Right ventricle myocardium superior (tissue), 1 donor: Measurements from ENCODE around the gene SERTAD4. TPM values are rescaled to one million over a fixed set of nuclear protein-coding genes. Genes with fewer than 3 reads are reported as not detected.
A peak's percentile ranks its signal among the peaks of the same experiment; 100 is the strongest.
"Not testable (repeated sequence)": the region's sequence is repeated elsewhere in the genome, so short reads cannot be mapped to it uniquely, and the experiment has no call there.

ENCODE experiments used
- ATAC-seq: fragments of 200-7000 bp; cut with Tn5 transposase; one replicate; pipeline ENCODE4 v1.9.1; 2020; ENCODE audit warnings: mild to moderate bottlenecking; ENCODE audit not compliant: poor library complexity
- DNase-seq: peaks from one replicate; pipeline ENCODE4 v3.0.0-alpha.2; 2020
- intact Hi-C: fragments of 100-400 bp; cut with DNase I; formaldehyde crosslinking; loops from one replicate; pipeline ENCODE4 v1.11.2; 2022
- total RNA-seq: library from RNA; stranded (reverse); fragmentation: NEBNext Ultra II Directional; extraction: Animal tissue kit (Norgen Biotek cat#: 25700); gene quantifications from one replicate; pipeline ENCODE4 v1.2.1, GENCODE V29; 2021
- donor health status: DM: no; HTN: yes; CAD: no; lungs with severe emphysema.

Gene SERTAD4
- total RNA-seq, 1 donor from 2014 or later: 4.7 TPM

GRCh38 chr1:210251680-210252490, 19.3 kb downstream of the SERTAD4 start:
- intact Hi-C loops: no loop called here
- DNase-seq (peak; percentile 44), ATAC-seq (peak; percentile 58)

- DNase-seq: peak; percentile 67
- peak; percentile 74 for ATAC-seq
- intact Hi-C loops: no loop called here
Measured at GRCh38 chr1:210252621-210253051, 20.0 kb downstream of the SERTAD4 start.

GRCh38 chr1:210254298-210254697, 21.7 kb downstream of the SERTAD4 start:
- DNase-seq: no peak
- ATAC-seq: no peak
- intact Hi-C loops: no loop called here

GRCh38 chr1:210257698-210258529, 25.3 kb downstream of the SERTAD4 start:
- ATAC-seq (no peak), DNase-seq (no peak)
- intact Hi-C loops: no loop called here

GRCh38 chr1:210259561-210259960, 27.0 kb downstream of the SERTAD4 start:
- ATAC-seq (no peak), DNase-seq (no peak)
- intact Hi-C loops: no loop called here

- ATAC-seq: no peak
- intact Hi-C loops: no loop called here
- no peak for DNase-seq
Measured at GRCh38 chr1:210260096-210260495, 27.5 kb downstream of the SERTAD4 start.

GRCh38 chr1:210262167-210262896, 29.7 kb downstream of the SERTAD4 start:
- ATAC-seq: peak; percentile 84
- DNase-seq: peak; percentile 53
- intact Hi-C loops: no loop called here

- DNase-seq: no peak
- peak; percentile 45 for ATAC-seq
- intact Hi-C loops: no loop called here
Measured at GRCh38 chr1:210262897-210263272, 30.3 kb downstream of the SERTAD4 start.

GRCh38 chr1:210263963-210264362, 31.4 kb downstream of the SERTAD4 start:
- DNase-seq: no peak
- intact Hi-C loops: no loop called here
- ATAC-seq: no peak

- DNase-seq (no peak), ATAC-seq (no peak)
- intact Hi-C loops: no loop called here
Measured at GRCh38 chr1:210264496-210265380, 32.1 kb downstream of the SERTAD4 start.

- DNase-seq, ATAC-seq, intact Hi-C loops: not testable (repeated sequence)
Measured at GRCh38 chr1:210265392-210265955, 32.9 kb downstream of the SERTAD4 start.

GRCh38 chr1:210269981-210270380, 37.4 kb downstream of the SERTAD4 start:
- intact Hi-C loops: no loop called here
- ATAC-seq: no peak
- DNase-seq: no peak

GRCh38 chr1:210272666-210273065, 40.1 kb downstream of the SERTAD4 start:
- intact Hi-C loops: no loop called here
- DNase-seq (no peak), ATAC-seq (no peak)

- DNase-seq (no peak), ATAC-seq (no peak)
- intact Hi-C loops: no loop called here
Measured at GRCh38 chr1:210280221-210280620, 47.6 kb downstream of the SERTAD4 start.

GRCh38 chr1:210288116-210288515, 55.5 kb downstream of the SERTAD4 start:
- intact Hi-C loops: no loop called here
- ATAC-seq: no peak

GRCh38 chr1:210289248-210289647, 56.7 kb downstream of the SERTAD4 start:
- DNase-seq: no peak
- intact Hi-C loops: no loop called here
- no peak for ATAC-seq

More at GRCh38 chr1:210288116-210288515, 55.5 kb downstream of the SERTAD4 start:
- no peak for DNase-seq

GRCh38 chr1:210291081-210291764, 58.6 kb downstream of the SERTAD4 start:
- ATAC-seq: no peak
- DNase-seq: no peak
- intact Hi-C loops: no loop called here
